Fibroblast of skin of left quadriceps (primary cell): Measurements from ENCODE around the gene ABCC4.

Source experiments
- DNase-seq, 2 experiments: peaks; one replicate each; pipeline ENCODE4 v3.0.0-alpha.2; 2013; ENCODE audit warnings: low read depth in 2 of 2

The ABCC4 gene

DNA sequence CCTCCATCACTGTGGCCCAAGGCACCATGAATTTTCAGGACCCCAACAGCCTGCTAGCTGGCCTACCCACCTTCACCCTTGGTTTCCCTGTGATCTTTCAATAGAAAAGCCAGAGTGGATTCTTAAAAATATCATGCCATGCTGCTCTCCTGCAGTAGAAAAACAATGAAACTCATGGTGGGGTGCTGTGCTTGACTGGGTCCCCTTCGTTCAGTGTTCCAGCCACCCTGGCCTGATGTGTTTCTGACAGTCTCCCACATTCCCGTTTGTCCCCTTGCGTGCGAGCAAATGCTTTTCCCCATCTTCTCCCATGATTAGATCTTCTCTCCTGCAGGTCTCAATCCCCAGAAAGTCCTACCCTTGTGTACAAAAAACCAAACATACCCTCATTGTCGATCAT lies 43.2 kb downstream of the ABCC4 start:
- no peak for DNase-seq

- peak; percentile 86 to 88 for DNase-seq
These were observed 45.2 kb downstream of the ABCC4 start for GRCh38 chr13:95256091-95256490.

- no peak for DNase-seq
These were observed 46.0 kb downstream of the ABCC4 start for GRCh38 chr13:95255072-95255732.

DNA sequence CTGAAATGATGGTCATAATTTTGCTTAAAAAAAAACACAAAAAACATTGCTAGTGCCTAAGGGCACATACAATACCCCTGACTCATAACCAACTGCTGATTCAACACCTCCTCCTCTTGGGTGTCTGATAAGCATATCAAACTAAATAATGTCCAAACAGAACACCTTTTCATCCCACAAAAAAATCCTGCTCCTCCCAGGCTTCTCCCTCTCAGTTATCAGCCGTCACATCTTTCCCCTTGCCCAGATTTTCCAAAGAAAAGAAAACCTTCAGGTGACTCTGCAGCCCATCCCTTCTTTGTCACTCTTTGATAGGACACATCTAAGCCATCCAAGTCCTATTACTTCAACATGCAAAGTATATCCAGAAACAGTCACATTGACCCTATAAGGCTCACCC lies 46.9 kb downstream of the ABCC4 start:
- DNase-seq: no peak

DNA sequence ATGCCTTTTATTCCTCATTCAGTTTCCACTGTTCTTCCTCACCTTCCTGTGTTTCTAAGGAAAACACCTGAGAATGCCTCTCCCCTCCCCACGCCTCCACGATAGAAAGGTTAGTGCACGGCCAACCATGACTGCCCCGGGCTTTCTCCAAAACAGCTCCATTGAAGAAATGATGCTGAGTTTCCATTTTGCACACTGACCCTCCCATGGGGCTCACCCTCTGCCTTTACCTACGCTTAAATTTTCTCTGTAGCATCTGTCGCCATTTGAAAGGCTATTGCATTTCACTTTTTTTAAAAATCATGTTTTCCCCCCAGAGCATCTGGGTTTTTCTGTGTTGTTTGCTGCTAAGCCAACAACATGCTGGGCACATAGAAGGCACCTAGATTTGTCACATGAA lies 48.2 kb downstream of the ABCC4 start:
- DNase-seq: no peak

DNA sequence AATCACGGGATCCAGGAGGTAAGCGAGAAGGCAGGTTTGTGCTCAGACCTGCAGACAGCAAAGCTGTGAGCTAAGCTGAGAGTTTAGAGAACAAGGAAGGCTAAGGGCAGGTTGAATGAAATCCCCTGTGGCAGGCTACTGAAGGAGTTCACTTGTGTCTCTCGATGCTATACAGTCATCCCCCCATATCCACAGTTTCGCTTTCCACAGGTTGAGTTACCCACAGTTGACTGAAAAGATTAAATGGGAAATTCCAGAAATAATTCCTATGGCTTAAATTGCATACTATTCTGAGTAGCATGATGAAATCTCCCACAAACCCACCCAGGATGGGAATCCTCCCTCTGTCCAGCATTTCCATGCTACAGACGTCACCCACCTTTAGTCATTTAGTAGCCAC lies 49.6 kb downstream of the ABCC4 start:
- DNase-seq: no peak

GRCh38 chr13:95250961-95251360 lies 50.3 kb downstream of the ABCC4 start:
- no peak for DNase-seq

DNA sequence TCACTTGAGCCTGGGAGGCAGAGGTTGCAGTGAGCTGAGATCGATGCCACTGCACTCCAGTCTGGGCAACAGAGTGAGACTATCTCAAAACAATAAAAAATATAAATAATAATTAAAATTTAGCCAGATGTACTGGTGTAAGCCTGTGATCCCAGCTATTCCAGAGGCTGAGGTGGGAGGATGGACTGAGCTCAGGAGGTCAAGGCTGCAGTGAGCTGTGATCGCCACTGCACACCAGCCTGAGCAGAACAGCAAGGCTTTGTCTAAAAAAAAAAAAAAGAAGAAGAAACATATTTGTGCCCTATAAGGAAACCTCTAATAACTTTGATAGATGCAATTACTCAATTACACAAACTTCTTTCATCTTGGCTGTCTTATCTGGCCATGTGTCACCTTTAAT lies 52.3 kb downstream of the ABCC4 start:
- DNase-seq: no peak

DNA sequence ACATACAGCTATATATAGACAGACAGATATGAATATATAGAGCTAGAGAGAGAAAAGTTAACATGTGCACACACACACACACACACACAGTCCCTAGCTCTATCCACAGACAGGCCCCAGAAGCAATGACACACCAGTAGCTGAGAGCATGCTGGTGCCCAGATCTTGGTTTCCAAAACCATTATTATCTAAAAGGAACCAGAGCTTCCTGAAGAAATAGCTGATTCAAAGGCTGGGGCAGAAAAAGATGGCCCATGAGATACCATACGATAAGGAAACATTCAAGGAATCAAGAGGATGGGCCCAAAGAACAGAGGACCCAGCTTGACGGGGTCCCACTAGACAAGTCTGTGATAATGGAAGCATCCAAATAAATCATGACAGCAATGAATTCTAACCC lies 53.4 kb downstream of the ABCC4 start:
- DNase-seq: no peak

DNA sequence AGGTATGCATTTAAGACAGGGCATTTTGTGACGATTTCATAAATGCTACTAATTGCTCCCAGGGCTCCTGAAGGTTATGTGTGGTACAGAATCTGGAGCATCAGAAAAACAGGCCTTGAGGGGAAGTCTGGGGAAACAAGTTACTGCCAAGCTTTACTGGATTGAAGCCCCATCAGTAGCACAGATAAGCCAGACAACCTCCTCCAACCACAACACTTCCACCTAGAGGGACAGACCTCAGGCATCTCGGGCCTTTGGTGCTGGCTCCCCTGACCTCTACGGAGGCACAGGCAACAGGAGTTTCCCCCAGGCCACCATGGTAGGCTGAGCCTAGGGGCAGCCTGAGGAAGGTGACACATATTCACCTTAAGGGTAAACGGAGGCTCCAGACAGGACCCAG lies 54.1 kb downstream of the ABCC4 start:
- no peak for DNase-seq

DNA sequence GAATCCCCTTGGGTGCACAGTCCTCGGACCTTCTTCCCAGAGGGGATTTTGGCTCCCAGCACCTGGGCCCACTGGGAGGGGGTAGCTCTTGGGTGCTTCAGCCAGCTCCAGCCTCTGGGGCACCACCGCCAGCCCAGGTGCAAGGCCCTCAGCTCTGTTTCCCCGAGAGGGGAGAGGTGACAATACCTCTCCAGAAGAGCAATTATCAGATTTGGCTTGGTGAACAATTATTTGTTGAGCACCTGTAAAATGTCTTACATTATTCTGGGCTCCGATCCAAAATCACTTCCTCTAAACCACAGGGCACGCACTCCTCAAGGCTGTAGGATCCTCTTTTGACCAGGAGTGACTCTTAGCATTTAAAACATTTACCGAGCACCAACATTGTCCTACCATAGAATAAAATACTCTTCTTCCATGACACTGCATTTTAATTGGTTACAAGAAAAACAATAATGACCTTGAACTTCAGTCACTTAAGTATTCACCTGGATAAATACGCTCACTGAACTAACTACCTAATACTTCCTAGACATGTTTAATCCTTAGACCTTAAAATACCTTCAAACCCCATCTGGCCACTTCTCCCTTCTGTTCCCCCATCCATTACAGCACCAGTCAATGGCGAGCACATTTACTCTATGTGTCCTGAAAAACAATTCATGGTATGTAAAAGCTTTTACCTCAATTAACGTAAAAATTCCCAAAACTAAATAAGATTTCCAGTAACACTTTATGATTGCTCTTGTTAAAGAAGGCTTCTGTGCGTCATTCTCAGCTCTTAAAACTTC lies 54.8 kb downstream of the ABCC4 start:
- no peak for DNase-seq

- no peak for DNase-seq
These were observed 56.2 kb downstream of the ABCC4 start for GRCh38 chr13:95245071-95245470.

DNA sequence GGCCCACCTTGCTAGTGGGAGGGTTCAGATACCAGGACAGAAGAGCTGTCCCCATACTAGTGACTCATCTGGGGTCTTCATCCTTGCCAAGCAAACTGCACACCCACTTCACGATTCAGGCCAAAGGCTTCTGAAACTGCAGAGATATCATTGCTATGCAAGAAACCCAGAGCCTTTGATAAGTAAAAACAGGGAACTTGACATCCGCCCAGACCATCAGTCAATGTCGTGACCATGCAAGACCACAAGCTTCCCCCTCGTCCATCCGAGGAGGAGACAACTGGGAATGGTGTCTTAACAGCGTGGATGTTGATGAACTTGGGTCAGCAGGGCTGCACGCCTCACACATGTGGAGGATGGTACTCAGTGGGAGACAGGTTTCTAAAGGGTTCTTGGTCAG lies 58.0 kb downstream of the ABCC4 start:
- DNase-seq: no peak

DNA sequence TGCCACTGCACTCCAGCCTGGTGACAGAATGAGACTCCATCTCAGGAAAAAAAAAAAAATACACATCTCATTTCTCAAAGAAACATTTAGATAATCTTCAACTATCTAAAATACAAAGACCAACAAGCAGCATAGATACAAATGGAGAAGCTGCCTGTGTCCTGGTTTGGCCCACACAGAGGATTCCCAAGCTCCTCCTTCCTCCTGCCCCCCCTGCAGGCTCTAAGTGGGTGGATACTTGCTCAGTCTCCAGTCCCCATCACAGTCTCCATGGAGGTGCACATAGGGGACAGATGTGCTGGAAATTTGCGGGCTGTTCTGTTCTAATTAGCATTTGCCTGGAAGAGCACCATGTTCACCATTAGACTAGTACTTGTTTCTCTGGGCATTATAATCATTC lies 59.9 kb downstream of the ABCC4 start:
- no peak for DNase-seq

GRCh38 chr13:95239283-95239682 lies 62.0 kb downstream of the ABCC4 start:
- no peak for DNase-seq

DNA sequence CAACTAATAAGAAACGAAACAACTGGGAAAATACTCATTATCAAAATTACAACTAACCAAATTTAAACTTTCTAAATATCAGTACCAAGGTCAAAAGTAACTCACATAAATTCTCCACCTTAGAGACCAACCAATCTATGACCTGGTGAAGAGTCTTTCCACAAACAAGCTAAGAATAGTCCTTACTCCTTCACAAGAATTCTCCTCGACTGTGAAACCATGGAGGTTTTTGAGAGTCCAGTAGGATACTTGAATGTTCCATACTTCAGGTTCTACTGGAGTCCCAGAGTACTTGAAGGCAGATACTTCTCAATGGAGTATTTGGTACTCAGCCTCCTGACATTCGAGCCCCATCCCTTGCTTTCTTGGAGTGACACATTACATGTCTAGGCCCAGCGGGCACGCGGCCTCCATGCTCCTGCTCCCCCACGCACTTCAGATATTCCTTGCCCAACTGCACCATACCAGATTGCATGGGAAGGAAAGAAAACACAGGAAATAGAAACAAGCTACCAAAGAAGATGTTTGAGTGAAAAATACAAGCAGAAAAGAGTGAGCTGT lies 63.9 kb downstream of the ABCC4 start:
- DNase-seq: no peak

DNA sequence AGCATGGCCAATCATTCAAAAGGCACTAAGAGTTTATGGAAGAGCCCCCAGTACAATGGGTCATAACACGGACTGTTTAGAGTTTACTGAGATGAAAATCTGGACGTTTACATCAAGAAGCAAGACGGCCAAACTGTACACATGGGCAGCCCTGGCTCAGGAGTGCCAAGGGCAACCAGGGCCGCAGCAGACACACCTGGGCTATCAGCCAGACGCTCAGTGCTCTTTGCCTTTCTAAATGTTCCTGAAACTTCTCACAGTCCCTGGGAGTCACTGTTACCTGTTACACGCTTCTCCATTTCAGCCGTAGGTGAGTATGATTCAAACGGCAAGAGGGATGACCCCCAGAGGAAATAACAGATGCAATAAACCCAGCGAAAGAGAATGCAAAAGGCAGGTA lies 64.5 kb downstream of the ABCC4 start:
- DNase-seq: no peak

DNA sequence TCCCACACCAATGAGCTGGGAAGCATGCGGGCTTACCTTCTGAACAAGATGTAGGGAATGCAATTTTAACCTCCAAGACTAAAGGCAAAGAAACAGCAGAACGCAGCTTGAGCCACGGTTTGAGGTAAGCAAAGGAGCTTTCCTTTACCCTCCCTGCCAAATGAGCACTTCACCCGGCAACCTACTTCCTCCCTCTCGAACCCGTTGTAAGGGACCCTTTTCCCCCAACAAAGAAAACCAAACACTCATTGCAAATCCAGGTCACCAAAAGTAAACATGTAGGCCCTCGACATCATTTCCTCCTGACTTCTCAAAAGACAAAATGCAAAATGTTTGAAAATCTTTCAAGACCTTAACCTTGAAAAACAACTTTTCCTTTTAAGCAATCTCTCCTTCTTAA lies 65.3 kb downstream of the ABCC4 start:
- DNase-seq: no peak

- no peak for DNase-seq
These were observed 66.0 kb downstream of the ABCC4 start for GRCh38 chr13:95235199-95235756.

DNA sequence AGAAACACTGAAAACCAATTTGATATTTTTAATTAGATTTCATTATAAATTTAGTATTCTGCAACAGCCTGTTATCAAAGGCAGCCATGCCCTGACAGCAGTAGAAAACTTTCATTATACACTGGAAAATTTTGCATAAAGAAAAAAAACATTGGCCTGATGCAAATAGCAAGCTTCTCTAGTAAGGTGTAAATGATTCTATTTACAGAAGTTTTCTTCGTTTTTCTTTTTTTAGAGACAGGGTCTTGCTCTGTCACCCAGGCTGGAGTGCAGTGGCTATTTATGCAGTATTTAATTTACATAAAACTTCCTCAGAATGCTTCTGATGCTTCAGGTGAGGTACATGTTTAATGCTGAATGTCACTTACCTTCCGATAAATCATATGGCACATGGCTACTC lies 67.0 kb downstream of the ABCC4 start:
- no peak for DNase-seq

DNA sequence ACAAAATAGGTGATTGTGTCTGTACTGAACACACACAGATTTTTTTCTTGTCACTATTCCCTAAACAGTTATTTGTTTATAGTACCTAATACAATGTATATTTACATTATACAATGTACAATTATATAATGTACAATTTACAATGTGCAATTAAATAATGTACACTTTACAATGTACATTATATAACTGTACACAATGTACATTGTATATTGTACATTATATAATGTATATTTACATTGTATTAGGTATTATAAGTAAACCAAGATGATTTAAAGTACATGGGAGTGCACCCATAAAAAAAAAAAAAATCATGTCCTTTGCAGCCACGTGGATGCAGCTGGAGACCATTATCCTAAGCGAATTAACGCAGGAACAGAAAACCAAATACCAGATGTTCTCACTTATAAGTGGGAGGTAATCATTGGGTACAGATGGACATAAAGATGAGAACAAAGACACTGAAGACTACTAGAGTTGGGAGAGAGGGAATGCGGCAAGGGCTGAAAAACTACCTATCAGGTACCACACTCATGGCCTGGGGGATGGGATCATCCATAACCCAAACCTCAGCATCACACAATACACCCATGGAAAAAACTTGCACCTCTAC lies 68.1 kb downstream of the ABCC4 start:
- DNase-seq: peak; percentile 42

GRCh38 chr13:95231393-95231792 lies 69.9 kb downstream of the ABCC4 start:
- no peak for DNase-seq

GRCh38 chr13:95229855-95230254 lies 71.4 kb downstream of the ABCC4 start:
- no peak for DNase-seq
